ENCODE measurements around the gene ETV4. TPM values are rescaled to one million over a fixed set of nuclear protein-coding genes. Genes with fewer than 3 reads are reported as not detected.

Gene ETV4
- total and polyA plus RNA-seq, 2 of the 13 experiments (the other 11 are each of a cell fraction or from before 2014, with no cell fraction given), result 128 to 330 TPM

- TF ChIP-seq HMGA1 (CRISPR knock-in tag; conservative IDR thresholded peaks at IDR 0.05) (no peak), FOXA1 (IDR thresholded peaks at IDR 0.05) (no peak), FOXA1 (CRISPR knock-in tag; IDR thresholded peaks at IDR 0.05) (peak; percentile 19; the same call in 1 of the 2 replicates), BCL6 (CRISPR knock-in tag; IDR thresholded peaks at IDR 0.05) (peak; percentile 83), TFDP1 (CRISPR knock-in tag; IDR thresholded peaks at IDR 0.05; ENCODE audit: borderline replicate concordance) (no peak), CHD4 (IDR thresholded peaks at IDR 0.05; ENCODE audit: borderline replicate concordance, low read length) (no peak), ZNF446 (CRISPR knock-in tag; IDR thresholded peaks at IDR 0.05) (no peak)
Measured at GRCh38 chr17:43540821-43541674, 5.1 kb downstream of the ETV4 start (continued).

- H3K27me3 ChIP-seq (ENCODE audit: control insufficient read depth in 1 of 2, insufficient read depth in 2 of 2, low read length in 2 of 2), result no peaks in the 10 kb centered on the region
- no peak overlapping the region for H3K4me2 ChIP-seq (ENCODE audit: low read depth, low read length)
- H3K79me2 ChIP-seq (ENCODE audit: insufficient read depth, low read length), result peaks cover 40% of the 10 kb centered on the region
- no peak for FAIRE-seq
- no peak for DNase-seq (ENCODE audit: low spot score)
- H3K9ac ChIP-seq (ENCODE audit: insufficient read depth, low read depth, low read length), result no peak overlapping the region
- BruUV-seq (replicated peaks), result no TSS peak
- peak overlapping the region; percentile 47 for H3K27ac ChIP-seq (ENCODE audit: extremely low read length, insufficient read depth, low read length)
- peaks cover 24 to 73% of the 10 kb centered on the region in 2 experiments for H3K36me3 ChIP-seq (replicated peaks in 1 of 2; ENCODE audit: control insufficient read depth in 1 of 2, insufficient read depth in 2 of 2, low read length in 2 of 2)
- ChIA-PET CTCF (ENCODE audit: low intra/inter-chr PET ratio, low total read pairs) (no interaction called here), POLR2A (interaction anchor here (1.0 to 28.7 kb wide), 4 partner anchors 4 to 42 kb away, joined by 3 to 1546 read pairs (median 775); partner anchors contain the start of gene ETV4)
- peaks cover 89% of the 10 kb centered on the region for H3K4me1 ChIP-seq (ENCODE audit: insufficient read depth, low read length)
- intact Hi-C loops (cut with micrococcal nuclease; ENCODE audit: unreplicated experiment), result no loop called here
- H3K9me3 ChIP-seq (ENCODE audit: low read length), result no peaks in the 10 kb centered on the region
- peaks cover 25% of the 10 kb centered on the region for H4K20me1 ChIP-seq (ENCODE audit: insufficient read depth, low read length)
- ATAC-seq, result no peak
- in situ Hi-C loops (cut with HindIII; ENCODE audit: extremely low pct_ligation_motif_present, low pct_unique_long_range_greater_than_20kb), result no loop called here
- WGBS (ENCODE audit: low lambda C conversion rate), result 92% methylated on average over 6 of the region's 6 CpGs
- H3K4me3 ChIP-seq (replicated peaks in 1 of 3; ENCODE audit: insufficient read depth in 1 of 3, low read depth in 2 of 3, low read length in 3 of 3), result no peak overlapping the region
- H2AFZ ChIP-seq (ENCODE audit: low read length), result no peak overlapping the region
- TF ChIP-seq HOXA3 (CRISPR knock-in tag; IDR thresholded peaks at IDR 0.05) (no peak), ETV5 (CRISPR knock-in tag; IDR thresholded peaks at IDR 0.05; ENCODE audit: borderline replicate concordance) (peak; percentile 46; the same call in 1 of the 2 replicates), FOSL2 (CRISPR knock-in tag; IDR thresholded peaks at IDR 0.05) (peak; percentile 51), FOXM1 (CRISPR knock-in tag; IDR thresholded peaks at IDR 0.05) (no peak), ZNF644 (CRISPR knock-in tag; IDR thresholded peaks at IDR 0.05; ENCODE audit: low read depth) (no peak), ZGPAT (CRISPR knock-in tag; IDR thresholded peaks at IDR 0.05) (0 out of 2 replicates have a peak, but pooled peaks have one; percentile 21), MIER2 (CRISPR knock-in tag; IDR thresholded peaks at IDR 0.05) (no peak), POLR2G (IDR thresholded peaks at IDR 0.05; ENCODE audit: low read depth, low read length) (no peak; the same call in 1 of the 2 replicates)
Measured at GRCh38 chr17:43536236-43536992, 9.7 kb downstream of the ETV4 start.
